Adrenal gland (tissue), 12 donors: Measurements from ENCODE around the gene ZKSCAN8. TPM values are rescaled to one million over a fixed set of nuclear protein-coding genes. Genes with fewer than 3 reads are reported as not detected.

Source experiments
- DNase-seq, 7 donors: peaks; one replicate each; pipeline ENCODE4 v3.0.0-alpha.2; 2019 to 2020
- H3K27ac ChIP-seq, 5 donors: fragments of 200-600 bp; sonication (generic) in 4 of 5; 1 replicate in 3 of 5; 2 replicates in 2 of 5; pipeline versions ENCODE4 v1.5.1 to v1.8.0; 2016 to 2020; ENCODE audit warnings: mild to moderate bottlenecking in 1 of 5
- H3K27me3 ChIP-seq: fragments of 200-600 bp; 2 replicates; pipeline ENCODE4 v1.8.0; 2021
- H3K36me3 ChIP-seq, 2 donors: fragments of 200-600 bp; replicated peaks in 1 of 2; 1 replicate in 1 of 2; 2 replicates in 1 of 2; pipeline versions ENCODE4 v1.5.1 to v1.8.0; 2018 to 2022
- H3K4me1 ChIP-seq, 2 donors: fragments of 200-600 bp; replicated peaks in 1 of 2; 1 replicate in 1 of 2; 2 replicates in 1 of 2; pipeline versions ENCODE4 v1.5.1 to v1.8.0; 2018 to 2021
- H3K4me3 ChIP-seq, 4 donors: fragments of 200-600 bp; sonication (generic) in 3 of 4; one replicate each; pipeline ENCODE4 v1.5.1; 2016 to 2018
- H3K9me3 ChIP-seq, 3 donors: fragments of 200-600 bp; sonication (generic) in 1 of 3; replicated peaks in 1 of 3; 1 replicate in 2 of 3; 2 replicates in 1 of 3; pipeline versions ENCODE4 v1.5.1 to v1.8.0; 2016 to 2021
- CTCF ChIP-seq, 6 experiments: fragments of 450-650 bp in 4 of 6; fragments of 200-600 bp in 2 of 6; sonication (generic) in 1 of 6; IDR thresholded peaks; 1 replicate in 5 of 6; 2 replicates in 1 of 6; pipeline versions ENCODE4 v1.5.1 to v1.8.0; 2016 to 2021; ENCODE audit warnings: antibody characterized with exemption in 6 of 6, mild to moderate bottlenecking in 2 of 6, moderate library complexity in 1 of 6
- POLR2A ChIP-seq, 2 donors: fragments of 450-650 bp; IDR thresholded peaks; one replicate each; pipeline ENCODE4 v1.6.1; 2017; ENCODE audit warnings: antibody characterized with exemption in 2 of 2, mild to moderate bottlenecking in 2 of 2, moderate library complexity in 1 of 2
- WGBS, 4 donors: extraction: QIAGEN DNeasy Blood & Tissue Kit in 2 of 4; methylation state at CpG; one replicate each; pipeline versions ENCODE4 v1.1.5 to v1.1.7; 2013 to 2017; 5-methylcytosine and 5-hydroxymethylcytosine counted together
- intact Hi-C, 2 donors: fragments of 100-400 bp; cut with DNase I; formaldehyde crosslinking; loops; one replicate each; pipeline versions ENCODE4 v1.14.1 to v1.15.0; 2022 to 2023
- polyA plus RNA-seq, 3 donors: library from polyadenylated mRNA; stranded (reverse); fragments of 200-250 nt in 2 of 3; fragments of 350-450 nt in 1 of 3; fragmentation: Illumina TruSeq in 1 of 3; extraction: RNeasy Lipid Tissue Mini Kit (QIAGEN cat#74804) in 1 of 3; gene quantifications; one replicate each; pipeline ENCODE4 v1.2.3, GENCODE V29; 2013 to 2014
- total RNA-seq, 9 donors: library from RNA; depleted of rRNA in 4 of 9; stranded (reverse); fragments of >200 nt in 4 of 9; fragments of 120-200 nt in 1 of 9; fragmentation: NEBNext Ultra II Directional in 1 of 9; extraction: Animal tissue kit (Norgen Biotek cat#: 25700) in 1 of 9; gene quantifications; one replicate each; pipeline versions ENCODE4 v1.1.0 to v1.2.4, GENCODE V29; 2013 to 2023
- donor health status: healthy with polysubstance abuse.
- donor health status: Bipolar disorder and iron deficiency.
- donor health status: DM: yes; HTN: yes; CAD: no.
- donor health status: DM: no; HTN: no; CAD: no.
- donor health status: DM: no; HTN: no; CAD: no.
- donor health status: DM: yes; HTN: yes; CAD: no.

Gene ZKSCAN8
- total and polyA plus RNA-seq, 12 donors, result 3.5 to 26.1 (median 19.1) TPM

- no peak for DNase-seq
Measured at GRCh38 chr6:28145231-28145630, 3.5 kb downstream of the ZKSCAN8 start.

GRCh38 chr6:28152531-28152930, 10.8 kb downstream of the ZKSCAN8 start:
- Histone ChIP-seq H3K4me1 (no peaks in the 10 kb centered on the region), H3K27me3 (no peaks in the 10 kb centered on the region), H3K9me3 (no peaks in the 10 kb centered on the region), H3K4me3 (no peak overlapping the region), H3K36me3 (peaks cover 0 to 85% of the 10 kb centered on the region in 2 donors), H3K27ac (no peak overlapping the region)
- WGBS, 4 donors, result 93 to 96% (median 94%) methylated on average over 2 of the region's 2 CpGs
- intact Hi-C loops, result no loop called here
- TF ChIP-seq POLR2A (IDR thresholded peaks at IDR 0.05) (no peak), CTCF (IDR thresholded peaks at IDR 0.05) (no peak)
- DNase-seq, result no peak

More at GRCh38 chr6:28145231-28145630, 3.5 kb downstream of the ZKSCAN8 start:
- Histone ChIP-seq H3K9me3 (no peaks in the 10 kb centered on the region), H3K27ac (no peak overlapping the region), H3K27me3 (no peaks in the 10 kb centered on the region), H3K4me3 (no peak overlapping the region), H3K4me1 (peaks cover 0 to 27% of the 10 kb centered on the region in 2 donors), H3K36me3 (peaks cover 0 to 21% of the 10 kb centered on the region in 2 donors)
- intact Hi-C loops, result loop anchor here in 1 of 2 donors (10.0 kb wide), 1 partner anchor 70 kb away; no protein-coding TSS in a partner anchor
- 93 to 100% (median 98%) methylated on average over 1 of the region's 1 CpG for WGBS, 4 donors
- no peak for TF ChIP-seq CTCF (IDR thresholded peaks at IDR 0.05)

- DNase-seq, result no peak
- 89 to 100% (median 100%) methylated on average over 1 of the region's 1 CpG for WGBS, 4 donors
- no peak for TF ChIP-seq POLR2A (IDR thresholded peaks at IDR 0.05)
- no peak for TF ChIP-seq CTCF (IDR thresholded peaks at IDR 0.05)
- no peaks in the 10 kb centered on the region for H3K27me3 ChIP-seq
- intact Hi-C loops, result no loop called here
- peaks cover 0 to 80% of the 10 kb centered on the region in 2 donors for H3K36me3 ChIP-seq
- no peaks in the 10 kb centered on the region for H3K9me3 ChIP-seq
- H3K4me1 ChIP-seq, result no peaks in the 10 kb centered on the region
- no peak overlapping the region for H3K4me3 ChIP-seq
- H3K27ac ChIP-seq, result no peak overlapping the region
Measured at GRCh38 chr6:28153546-28153945, 11.9 kb downstream of the ZKSCAN8 start.

- Histone ChIP-seq H3K9me3 (no peaks in the 10 kb centered on the region), H3K27me3 (no peaks in the 10 kb centered on the region), H3K4me3 (no peak overlapping the region), H3K27ac (no peak overlapping the region), H3K36me3 (peaks cover 0 to 72% of the 10 kb centered on the region in 2 donors), H3K4me1 (no peaks in the 10 kb centered on the region)
- TF ChIP-seq POLR2A (IDR thresholded peaks at IDR 0.05), result no peak
- TF ChIP-seq CTCF (IDR thresholded peaks at IDR 0.05), result no peak
- DNase-seq, result no peak
- intact Hi-C loops, result no loop called here
Measured at GRCh38 chr6:28154357-28154756, 12.7 kb downstream of the ZKSCAN8 start.
